GM12865 (cell line): ENCODE results near the gene RHBDL1.
A peak's percentile ranks its signal among the peaks of the same experiment; 100 is the strongest.
"Not testable (repeated sequence)": the region's sequence is repeated elsewhere in the genome, so short reads cannot be mapped to it uniquely, and the experiment has no call there.

Experiments
- DNase-seq: peaks from one replicate; pipeline ENCODE4 v3.0.0; 2010; ENCODE audit warnings: low read depth
- H3K4me3 ChIP-seq: 2 replicates; pipeline ENCODE4 v1.5.1; 2011; ENCODE audit warnings: mild to moderate bottlenecking, low read depth, low read length, control low read depth
- CTCF ChIP-seq: IDR thresholded peaks from 2 replicates; pipeline ENCODE4 v1.5.1; 2011; ENCODE audit warnings: low read length, control low read depth, low read depth, inconsistent platforms; ENCODE audit not compliant: insufficient read depth; ENCODE audit errors: missing control alignments

The RHBDL1 gene

DNA sequence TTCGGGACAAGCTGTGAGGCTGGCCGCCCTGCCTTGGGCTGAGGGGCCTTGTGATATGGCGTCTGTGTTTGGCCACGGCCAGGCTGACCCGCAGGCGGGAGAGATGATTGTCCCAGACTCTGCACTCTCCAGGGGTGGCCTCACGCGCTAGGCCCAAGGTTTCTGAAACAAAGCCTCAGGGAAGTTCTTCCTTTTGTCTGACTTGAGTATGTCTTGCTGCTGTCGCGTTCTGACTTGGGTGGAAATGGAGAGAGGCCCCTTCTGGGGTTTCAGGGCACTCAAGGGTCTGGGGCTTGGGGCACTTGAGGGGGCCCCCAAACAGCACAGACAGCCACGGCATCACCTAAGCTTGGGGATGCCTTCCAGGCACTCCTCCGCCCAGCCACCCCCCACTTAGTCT lies 35.6 kb downstream of the RHBDL1 start:
- no peak for TF ChIP-seq CTCF
- no peak for DNase-seq
- H3K4me3 ChIP-seq, result no peak overlapping the region

- TF ChIP-seq CTCF, result peak; percentile 91
- DNase-seq, result peak; percentile 82
- no peak overlapping the region for H3K4me3 ChIP-seq
These were observed 36.3 kb downstream of the RHBDL1 start for GRCh38 chr16:711548-712320.

- peak; percentile 13 for TF ChIP-seq CTCF
- DNase-seq, result peak; percentile 58
- not testable (repeated sequence) for H3K4me3 ChIP-seq
These were observed 37.3 kb downstream of the RHBDL1 start for GRCh38 chr16:712740-713250.

DNA sequence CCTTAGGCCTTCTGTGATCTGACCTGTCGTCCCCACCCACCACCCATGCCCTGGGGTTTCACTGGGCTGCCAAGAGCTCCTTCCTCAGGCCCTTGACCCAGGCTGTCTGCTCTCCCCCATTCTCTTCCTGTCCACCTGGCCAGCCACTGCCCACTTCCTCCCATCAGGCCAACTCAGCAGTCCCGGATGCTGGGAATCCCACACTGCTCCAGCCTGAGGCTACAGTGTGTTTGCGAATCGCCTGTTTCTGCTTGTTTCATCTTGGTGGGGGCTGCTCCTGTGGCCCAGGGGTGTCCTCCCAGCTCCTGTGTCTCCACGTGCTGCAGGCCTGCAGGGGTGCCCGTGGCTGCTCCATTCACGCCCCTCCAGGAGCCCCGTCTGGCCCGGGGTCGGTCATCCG lies 38.6 kb downstream of the RHBDL1 start:
- no peak for TF ChIP-seq CTCF
- H3K4me3 ChIP-seq, result no peak overlapping the region

GRCh38 chr16:714558-715476 lies 39.3 kb downstream of the RHBDL1 start, which contains the start of gene METRN:
METRN (plus strand) TSS chr16:715118; CDS start chr16:715290, 172 bp downstream.
- peak; percentile 88 for DNase-seq
- H3K4me3 ChIP-seq, result peak within 1 kb of the TSS; percentile 34
- no peak for TF ChIP-seq CTCF

More for the DNA sequence above, 38.6 kb downstream of the RHBDL1 start:
- DNase-seq, result no peak

GRCh38 chr16:715477-716199 lies 40.2 kb downstream of the RHBDL1 start:
- no peak for DNase-seq
- peak; percentile 9 for TF ChIP-seq CTCF
- peak overlapping the region; percentile 34 for H3K4me3 ChIP-seq
